ENCODE measurements around the gene FAM222A.

Gene FAM222A

DNA sequence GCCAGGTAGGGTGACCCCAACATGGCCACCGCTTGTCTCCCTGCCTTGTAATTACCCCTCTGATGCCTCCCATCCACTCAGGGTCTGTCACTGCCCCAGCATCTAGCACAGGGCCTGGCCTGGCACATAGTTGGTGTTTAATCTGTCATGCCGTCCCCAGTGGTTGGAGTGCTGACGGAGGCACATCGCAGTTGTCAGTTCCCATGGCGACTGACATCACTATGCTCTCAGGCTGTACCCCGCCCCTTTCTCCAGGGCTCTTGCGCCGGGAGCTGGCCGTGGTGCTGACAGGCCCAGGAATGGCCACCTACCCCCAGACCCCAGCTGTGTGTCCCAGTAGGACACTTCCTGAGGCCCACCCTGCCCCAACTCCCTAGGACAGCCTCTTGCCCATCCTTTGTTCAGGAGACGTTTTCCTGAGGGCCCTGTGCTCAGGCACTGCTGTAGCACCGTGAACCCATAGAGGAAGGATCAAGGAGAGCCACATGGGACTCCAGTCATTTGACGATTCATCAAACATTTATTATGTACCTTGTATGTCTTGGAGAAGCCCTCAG, 23.0 kb downstream of the FAM222A start:
- TF ChIP-seq, protein P1, sequence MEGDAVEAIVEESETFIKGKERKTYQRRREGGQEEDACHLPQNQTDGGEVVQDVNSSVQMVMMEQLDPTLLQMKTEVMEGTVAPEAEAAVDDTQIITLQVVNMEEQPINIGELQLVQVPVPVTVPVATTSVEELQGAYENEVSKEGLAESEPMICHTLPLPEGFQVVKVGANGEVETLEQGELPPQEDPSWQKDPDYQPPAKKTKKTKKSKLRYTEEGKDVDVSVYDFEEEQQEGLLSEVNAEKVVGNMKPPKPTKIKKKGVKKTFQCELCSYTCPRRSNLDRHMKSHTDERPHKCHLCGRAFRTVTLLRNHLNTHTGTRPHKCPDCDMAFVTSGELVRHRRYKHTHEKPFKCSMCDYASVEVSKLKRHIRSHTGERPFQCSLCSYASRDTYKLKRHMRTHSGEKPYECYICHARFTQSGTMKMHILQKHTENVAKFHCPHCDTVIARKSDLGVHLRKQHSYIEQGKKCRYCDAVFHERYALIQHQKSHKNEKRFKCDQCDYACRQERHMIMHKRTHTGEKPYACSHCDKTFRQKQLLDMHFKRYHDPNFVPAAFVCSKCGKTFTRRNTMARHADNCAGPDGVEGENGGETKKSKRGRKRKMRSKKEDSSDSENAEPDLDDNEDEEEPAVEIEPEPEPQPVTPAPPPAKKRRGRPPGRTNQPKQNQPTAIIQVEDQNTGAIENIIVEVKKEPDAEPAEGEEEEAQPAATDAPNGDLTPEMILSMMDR (IDR thresholded peaks at IDR 0.05; ENCODE audit: low read depth, low read length), result no peak
- DNase-seq (ENCODE audit: low read depth in 2 of 2), result peak; percentile 57 to 68
- H3K4me3 ChIP-seq (replicated peaks in 1 of 2; ENCODE audit: low read depth in 2 of 2, low read length in 2 of 2), result no peak overlapping the region

DNA sequence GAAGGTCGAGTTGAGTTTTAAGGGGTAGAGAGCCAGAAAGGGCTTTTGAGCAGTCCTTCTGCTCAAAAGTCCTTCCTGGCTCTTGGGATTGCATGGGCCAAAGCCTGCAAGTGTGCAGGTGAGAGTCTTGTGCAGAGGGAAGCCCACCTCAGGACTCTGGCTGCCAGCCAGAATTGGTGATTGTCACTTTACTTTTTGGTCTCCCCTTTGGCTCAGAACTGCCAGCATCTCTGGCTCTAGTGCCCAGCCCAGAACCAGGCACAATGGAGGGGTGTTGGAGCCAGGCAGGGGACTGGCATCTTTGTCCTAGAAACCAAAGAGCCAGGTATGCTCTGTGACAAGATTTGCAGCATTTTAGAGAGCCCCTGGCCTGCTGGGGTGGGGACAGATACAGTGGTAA, 23.5 kb downstream of the FAM222A start:
- no peak overlapping the region for H3K4me3 ChIP-seq (replicated peaks in 1 of 2; ENCODE audit: low read depth in 2 of 2, low read length in 2 of 2)
- DNase-seq (ENCODE audit: low read depth in 2 of 2), result no peak
- TF ChIP-seq, protein P1 (IDR thresholded peaks at IDR 0.05; ENCODE audit: low read depth, low read length), result no peak

DNA sequence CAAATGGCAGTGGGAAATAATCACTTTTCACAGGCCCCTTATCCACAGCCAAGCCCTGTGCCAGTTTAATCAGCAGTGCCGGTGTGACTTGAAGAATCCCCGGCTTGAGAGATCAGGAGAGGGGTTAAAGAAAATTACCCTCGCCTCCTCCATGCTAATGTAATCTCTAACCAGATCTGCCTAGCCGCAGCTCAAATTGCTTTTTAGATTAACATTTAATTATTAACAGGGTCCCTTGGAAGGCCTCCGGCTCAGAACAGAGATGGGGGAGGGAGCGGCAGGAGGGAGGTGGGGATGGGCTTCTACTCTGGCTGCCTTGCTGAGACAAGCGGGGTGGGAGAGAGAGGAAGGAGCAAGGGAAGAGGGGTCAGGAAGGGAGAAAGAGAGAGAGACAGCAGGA, 24.0 kb downstream of the FAM222A start:
- no peak overlapping the region for H3K4me3 ChIP-seq (replicated peaks in 1 of 2; ENCODE audit: low read depth in 2 of 2, low read length in 2 of 2)
- TF ChIP-seq, protein P1 (IDR thresholded peaks at IDR 0.05; ENCODE audit: low read depth, low read length), result no peak
- no peak for DNase-seq (ENCODE audit: low read depth in 2 of 2)

DNA sequence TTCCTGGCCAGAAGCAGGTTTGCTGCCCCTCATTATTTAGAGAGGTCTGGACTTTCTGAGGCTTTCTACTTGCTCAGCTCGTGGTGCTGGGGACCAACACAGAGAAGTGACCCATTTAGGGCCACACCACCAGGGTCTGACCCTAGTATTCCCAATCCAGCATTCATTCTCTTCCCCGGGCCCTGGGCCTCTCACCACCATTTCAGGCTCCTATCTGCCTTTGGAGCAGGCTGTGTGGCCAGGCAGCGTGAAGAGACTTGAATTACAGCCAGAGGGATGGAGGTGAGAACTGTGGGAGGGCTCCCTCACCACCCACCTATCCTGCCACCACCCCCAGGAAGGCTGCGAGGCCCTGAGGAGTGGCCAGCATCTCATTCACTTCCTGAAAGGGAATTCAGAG, 24.6 kb downstream of the FAM222A start:
- DNase-seq (ENCODE audit: low read depth in 2 of 2), result no peak
- no peak overlapping the region for H3K4me3 ChIP-seq (replicated peaks in 1 of 2; ENCODE audit: low read depth in 2 of 2, low read length in 2 of 2)
- TF ChIP-seq, protein P1 (IDR thresholded peaks at IDR 0.05; ENCODE audit: low read depth, low read length), result no peak

DNA sequence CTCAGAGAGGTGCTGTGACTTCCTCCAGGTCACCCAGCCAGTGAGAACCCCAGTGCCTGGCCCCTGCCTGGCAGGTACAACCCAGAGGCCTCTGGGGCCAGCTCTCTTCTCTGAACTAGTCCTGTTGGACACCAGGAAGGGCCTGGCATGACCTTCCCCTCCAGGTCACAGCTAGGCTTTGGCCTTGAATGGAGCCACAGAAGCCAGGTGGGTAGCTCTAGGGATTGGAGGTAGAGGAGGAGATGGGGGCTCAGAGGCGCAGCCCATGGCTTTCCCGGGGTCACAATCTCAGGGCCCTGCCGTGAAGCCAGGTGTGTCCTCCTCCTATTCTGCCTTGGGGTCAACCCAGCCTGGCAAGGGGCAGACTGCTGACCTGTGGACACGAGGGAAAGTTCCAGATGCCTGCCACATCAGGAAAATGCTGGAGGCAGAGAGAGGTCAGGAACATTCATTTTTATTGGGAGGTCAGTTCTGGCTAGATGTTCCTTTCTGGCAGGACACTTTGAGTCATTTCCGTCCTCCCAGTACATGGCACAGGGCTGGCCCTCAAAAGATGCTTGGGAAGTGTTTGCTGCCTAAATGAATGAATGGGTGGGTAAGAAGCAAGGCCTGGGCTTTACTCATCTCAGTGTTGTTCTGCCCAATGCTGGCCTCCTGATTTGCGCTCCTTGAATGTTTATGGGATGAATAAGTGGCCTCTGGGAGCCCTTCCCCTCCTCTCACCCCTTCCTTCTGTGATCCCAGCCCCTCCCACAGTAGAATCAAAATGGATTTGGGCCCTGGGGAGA, 25.4 kb downstream of the FAM222A start:
- DNase-seq (ENCODE audit: low read depth in 2 of 2), result peak in 1 of 2 donors; percentile 49
- TF ChIP-seq, protein P1 (IDR thresholded peaks at IDR 0.05; ENCODE audit: low read depth, low read length), result no peak
- no peak overlapping the region for H3K4me3 ChIP-seq (replicated peaks in 1 of 2; ENCODE audit: low read depth in 2 of 2, low read length in 2 of 2)

DNA sequence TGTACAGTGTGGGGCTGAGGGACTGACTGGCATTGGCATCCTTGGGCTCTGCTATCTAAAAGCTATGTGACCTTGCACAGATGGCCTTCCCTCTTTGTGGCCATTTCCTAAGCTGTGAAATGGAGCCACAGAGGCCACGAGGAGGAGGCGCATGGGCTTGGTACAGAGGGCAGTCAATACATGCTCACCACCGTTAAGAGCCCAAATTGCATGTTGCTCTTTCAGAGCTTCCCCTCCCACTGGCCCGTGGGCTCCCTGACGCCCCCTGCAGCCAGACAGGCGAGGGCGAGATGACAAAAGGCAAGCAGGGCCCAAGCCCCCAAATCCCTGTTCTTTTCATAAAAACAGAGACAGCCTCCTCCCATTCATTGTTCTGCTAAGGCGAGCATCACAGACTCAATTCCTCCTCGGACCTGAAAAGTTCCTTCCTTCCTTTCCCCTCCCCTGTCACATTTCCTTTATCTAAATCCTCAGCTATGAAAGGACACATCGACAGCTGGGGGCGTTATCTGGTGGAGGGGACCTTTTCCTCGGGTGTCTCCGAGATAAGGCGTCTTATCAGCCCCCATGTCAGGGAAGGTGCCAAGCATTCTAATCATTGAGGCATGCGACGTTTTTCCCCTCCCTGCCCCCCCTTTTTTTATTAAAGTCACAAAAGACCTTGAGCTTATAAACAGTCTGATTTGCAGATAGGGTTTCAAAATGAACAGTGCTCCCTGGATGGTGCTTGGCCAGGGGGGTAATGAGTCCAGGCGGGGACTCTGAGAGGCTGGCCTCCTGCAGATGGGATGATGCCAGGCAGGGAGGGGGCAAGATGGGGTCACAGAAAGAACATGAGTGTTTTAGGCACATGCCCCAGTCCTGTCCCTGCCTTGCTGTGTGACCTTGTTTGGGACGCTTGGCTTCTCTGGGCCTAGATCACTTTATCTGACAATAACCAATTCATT, 26.4 kb downstream of the FAM222A start:
- H3K4me3 ChIP-seq (replicated peaks in 1 of 2; ENCODE audit: low read depth in 2 of 2, low read length in 2 of 2), result no peak overlapping the region
- TF ChIP-seq, protein P1 (IDR thresholded peaks at IDR 0.05; ENCODE audit: low read depth, low read length), result peak; percentile 16
- no peak for DNase-seq (ENCODE audit: low read depth in 2 of 2)

All from cardiac fibroblast (primary cell).